ENCODE results near the gene CER1.

DNA sequence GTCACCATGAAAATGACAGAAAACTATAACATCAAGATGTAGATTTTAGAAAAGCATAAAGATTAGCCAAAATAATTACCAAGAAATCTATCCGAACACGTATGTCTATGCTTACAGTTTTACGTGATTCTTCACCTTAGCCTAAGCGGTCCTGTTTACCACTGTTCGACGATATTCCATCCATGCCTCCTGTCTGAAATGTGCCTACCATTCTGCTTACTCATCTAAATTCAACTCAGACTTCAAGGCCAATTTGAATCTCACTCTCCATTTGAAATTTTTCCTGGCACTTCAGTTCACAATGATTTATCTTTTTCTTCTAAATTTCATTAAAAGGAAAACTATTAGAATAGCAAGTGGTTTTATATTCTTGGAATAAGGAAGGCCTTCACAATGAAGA is 44.7 kb downstream of the CER1 start:
- TF ChIP-seq, protein P1, sequence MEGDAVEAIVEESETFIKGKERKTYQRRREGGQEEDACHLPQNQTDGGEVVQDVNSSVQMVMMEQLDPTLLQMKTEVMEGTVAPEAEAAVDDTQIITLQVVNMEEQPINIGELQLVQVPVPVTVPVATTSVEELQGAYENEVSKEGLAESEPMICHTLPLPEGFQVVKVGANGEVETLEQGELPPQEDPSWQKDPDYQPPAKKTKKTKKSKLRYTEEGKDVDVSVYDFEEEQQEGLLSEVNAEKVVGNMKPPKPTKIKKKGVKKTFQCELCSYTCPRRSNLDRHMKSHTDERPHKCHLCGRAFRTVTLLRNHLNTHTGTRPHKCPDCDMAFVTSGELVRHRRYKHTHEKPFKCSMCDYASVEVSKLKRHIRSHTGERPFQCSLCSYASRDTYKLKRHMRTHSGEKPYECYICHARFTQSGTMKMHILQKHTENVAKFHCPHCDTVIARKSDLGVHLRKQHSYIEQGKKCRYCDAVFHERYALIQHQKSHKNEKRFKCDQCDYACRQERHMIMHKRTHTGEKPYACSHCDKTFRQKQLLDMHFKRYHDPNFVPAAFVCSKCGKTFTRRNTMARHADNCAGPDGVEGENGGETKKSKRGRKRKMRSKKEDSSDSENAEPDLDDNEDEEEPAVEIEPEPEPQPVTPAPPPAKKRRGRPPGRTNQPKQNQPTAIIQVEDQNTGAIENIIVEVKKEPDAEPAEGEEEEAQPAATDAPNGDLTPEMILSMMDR (IDR thresholded peaks at IDR 0.05; ENCODE audit: insufficient read depth, low read length, poor library complexity, severe bottlenecking): no peak
- no peak for TF ChIP-seq EZH2phosphoT487 (conservative IDR thresholded peaks at IDR 0.05; ENCODE audit: low read length)
